ENCODE results near the gene ANTXRL.

DNA sequence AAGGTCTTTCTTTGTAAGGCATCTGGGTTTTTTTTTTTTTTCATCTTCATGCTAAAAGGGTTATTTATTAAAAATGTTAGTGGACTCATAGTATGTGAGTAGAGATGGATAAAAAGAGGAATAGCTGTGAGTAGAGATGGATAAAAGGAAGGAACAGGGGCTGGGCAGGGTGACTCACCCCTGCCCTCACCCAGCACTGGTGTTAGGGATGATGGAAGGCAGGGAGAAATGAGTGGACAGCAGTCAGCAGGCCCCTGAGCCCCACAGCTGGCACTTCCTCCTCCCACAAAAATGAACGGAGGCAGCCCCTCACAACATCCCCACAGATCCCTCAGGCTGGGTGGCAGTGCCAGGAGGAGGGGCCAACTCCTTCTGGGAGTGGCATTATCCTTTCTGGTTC is 39.3 kb downstream of the ANTXRL start:
- TF ChIP-seq, protein P1, sequence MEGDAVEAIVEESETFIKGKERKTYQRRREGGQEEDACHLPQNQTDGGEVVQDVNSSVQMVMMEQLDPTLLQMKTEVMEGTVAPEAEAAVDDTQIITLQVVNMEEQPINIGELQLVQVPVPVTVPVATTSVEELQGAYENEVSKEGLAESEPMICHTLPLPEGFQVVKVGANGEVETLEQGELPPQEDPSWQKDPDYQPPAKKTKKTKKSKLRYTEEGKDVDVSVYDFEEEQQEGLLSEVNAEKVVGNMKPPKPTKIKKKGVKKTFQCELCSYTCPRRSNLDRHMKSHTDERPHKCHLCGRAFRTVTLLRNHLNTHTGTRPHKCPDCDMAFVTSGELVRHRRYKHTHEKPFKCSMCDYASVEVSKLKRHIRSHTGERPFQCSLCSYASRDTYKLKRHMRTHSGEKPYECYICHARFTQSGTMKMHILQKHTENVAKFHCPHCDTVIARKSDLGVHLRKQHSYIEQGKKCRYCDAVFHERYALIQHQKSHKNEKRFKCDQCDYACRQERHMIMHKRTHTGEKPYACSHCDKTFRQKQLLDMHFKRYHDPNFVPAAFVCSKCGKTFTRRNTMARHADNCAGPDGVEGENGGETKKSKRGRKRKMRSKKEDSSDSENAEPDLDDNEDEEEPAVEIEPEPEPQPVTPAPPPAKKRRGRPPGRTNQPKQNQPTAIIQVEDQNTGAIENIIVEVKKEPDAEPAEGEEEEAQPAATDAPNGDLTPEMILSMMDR (IDR thresholded peaks at IDR 0.05; ENCODE audit: poor library complexity), result no peak
- TF ChIP-seq EZH2 (IDR thresholded peaks at IDR 0.05; ENCODE audit: borderline replicate concordance), result no peak
- no peak for TF ChIP-seq EZH2phosphoT487 (IDR thresholded peaks at IDR 0.05; ENCODE audit: low read depth, severe bottlenecking, unreplicated experiment)
